Psoas muscle (tissue), 8 donors: ENCODE data around the gene TSSK6. TPM values are rescaled to one million over a fixed set of nuclear protein-coding genes. Genes with fewer than 3 reads are reported as not detected.

Experiments used
- ATAC-seq, 4 donors: fragments of 200-7000 bp; cut with Tn5 transposase; one replicate each; pipeline ENCODE4 v1.9.1; 2020; ENCODE audit warnings: moderate library complexity in 3 of 4, mild to moderate bottlenecking in 2 of 4
- DNase-seq, 2 donors: peaks; one replicate each; pipeline ENCODE4 v3.0.0-alpha.2; 2020
- H3K27ac ChIP-seq: fragments of 200-600 bp; one replicate; pipeline ENCODE4 v1.8.0; 2022
- H3K27me3 ChIP-seq, 3 donors: fragments of 200-600 bp in 1 of 3; one replicate each; pipeline versions ENCODE4 v1.6.1 to v1.8.0; 2013 to 2022; ENCODE audit warnings: low read length in 2 of 3, mild to moderate bottlenecking in 2 of 3, moderate library complexity in 1 of 3; ENCODE audit not compliant: insufficient read depth in 3 of 3
- H3K36me3 ChIP-seq, 2 donors: fragments of 200-600 bp in 1 of 2; one replicate each; pipeline versions ENCODE4 v1.6.1 to v1.8.0; 2013 to 2022; ENCODE audit warnings: low read depth in 1 of 2, mild to moderate bottlenecking in 1 of 2, moderate library complexity in 1 of 2; ENCODE audit not compliant: insufficient read depth in 1 of 2
- H3K4me1 ChIP-seq: fragments of 200-600 bp; one replicate; pipeline ENCODE4 v1.8.0; 2022
- H3K4me3 ChIP-seq: fragments of 200-600 bp; one replicate; pipeline ENCODE4 v1.8.0; 2022; ENCODE audit warnings: mild to moderate bottlenecking
- H3K9me3 ChIP-seq: fragments of 200-600 bp; one replicate; pipeline ENCODE4 v1.8.0; 2022
- CTCF ChIP-seq: fragments of 200-600 bp; IDR thresholded peaks from one replicate; pipeline ENCODE4 v1.8.0; 2022; ENCODE audit warnings: antibody characterized with exemption
- WGBS, 3 donors: extraction: QIAGEN DNeasy Blood & Tissue Kit; methylation state at CpG; one replicate each; pipeline versions ENCODE4 v1.1.6 to v1.1.7; 2013; 5-methylcytosine and 5-hydroxymethylcytosine counted together
- intact Hi-C, 2 donors: fragments of 100-400 bp; cut with DNase I; formaldehyde crosslinking; loops; one replicate each; pipeline versions ENCODE4 v1.11.0 to v1.14.2; 2022
- polyA plus RNA-seq, 3 donors: library from polyadenylated mRNA; stranded (reverse); fragments of 200-250 nt; gene quantifications; one replicate each; pipeline ENCODE4 v1.2.3, GENCODE V29; 2013
- total RNA-seq, 4 donors: library from RNA; stranded (reverse); fragmentation: NEBNext Ultra II Directional in 2 of 4; extraction: Animal tissue kit (Norgen Biotek cat#: 25700) in 2 of 4; gene quantifications; one replicate each; pipeline versions ENCODE4 v1.2.1 to v1.2.4, GENCODE V29; 2021 to 2023
- donor health status: healthy with polysubstance abuse.
- donor health status: DM: no; HTN: no; CAD: no; lungs with moderate emphysema.
- donor health status: Bipolar disorder and iron deficiency.
- donor health status: healthy.
- donor health status: DM: yes; HTN: yes; CAD: no.
- donor health status: DM: no; HTN: no; CAD: no.
- donor health status: DM: no; HTN: no; CAD: no.
- donor health status: DM: yes; HTN: yes; CAD: no.

Gene TSSK6
- total and polyA plus RNA-seq, 7 donors = 0.37 to 3.2 (median 0.99) TPM; not detected in 1

GRCh38 chr19:19530423-19530804 lies 15.1 kb upstream of the TSSK6 start:
- intact Hi-C loops = loop anchor here in 1 of 2 donors (5.0 kb wide), 2 partner anchors 117 to 432 kb away; no protein-coding TSS in a partner anchor
- WGBS, 3 donors = 55 to 56% (median 55%) methylated on average over 9 of the region's 9 CpGs
- no peak for DNase-seq
- no peaks in the 10 kb centered on the region for H3K27me3 ChIP-seq
- no peak overlapping the region for H3K27ac ChIP-seq
- no peak for TF ChIP-seq CTCF
- peaks cover 0 to 37% of the 10 kb centered on the region in 2 donors for H3K36me3 ChIP-seq
- ATAC-seq = no peak
- H3K4me1 ChIP-seq = peaks cover 4% of the 10 kb centered on the region
- H3K4me3 ChIP-seq = no peak overlapping the region
- no peaks in the 10 kb centered on the region for H3K9me3 ChIP-seq

GRCh38 chr19:19529783-19530422 lies 14.6 kb upstream of the TSSK6 start:
- no peak for TF ChIP-seq CTCF
- no peaks in the 10 kb centered on the region for H3K9me3 ChIP-seq
- 64 to 69% (median 68%) methylated on average over 11 of the region's 11 CpGs for WGBS, 3 donors
- intact Hi-C loops = loop anchor here in 1 of 2 donors (5.0 kb wide), 2 partner anchors 117 to 432 kb away; no protein-coding TSS in a partner anchor
- H3K27me3 ChIP-seq = no peaks in the 10 kb centered on the region
- H3K4me1 ChIP-seq = peaks cover 4% of the 10 kb centered on the region
- ATAC-seq (no peak), DNase-seq (no peak)
- H3K27ac ChIP-seq = no peak overlapping the region
- no peak overlapping the region for H3K4me3 ChIP-seq
- peaks cover 0 to 37% of the 10 kb centered on the region in 2 donors for H3K36me3 ChIP-seq

- DNase-seq = no peak
- no peaks in the 10 kb centered on the region for H3K9me3 ChIP-seq
- H3K27ac ChIP-seq = no peak within 1 kb of the TSS
- no peak for TF ChIP-seq CTCF
- H3K4me1 ChIP-seq = peaks cover 4% of the 10 kb centered on the region
- no peaks in the 10 kb centered on the region for H3K27me3 ChIP-seq
- no peak within 1 kb of the TSS for H3K4me3 ChIP-seq
- peaks cover 0 to 46% of the 10 kb centered on the region in 2 donors for H3K36me3 ChIP-seq
- no peak for ATAC-seq
- intact Hi-C loops = no loop called here
- 45 to 69% (median 63%) methylated on average over 39 to 50 of the region's 50 CpGs for WGBS, 3 donors
These were observed 13.6 kb upstream of the TSSK6 start, which contains the start of gene YJEFN3 for GRCh38 chr19:19528721-19529490. Gene YJEFN3, plus strand, starts transcription at chr19:19528911. Its CDS starts 22 bp downstream, at chr19:19528933.

GRCh38 chr19:19527674-19528625 lies 12.6 kb upstream of the TSSK6 start:
- H3K36me3 ChIP-seq = peaks cover 0 to 51% of the 10 kb centered on the region in 2 donors

More at GRCh38 chr19:19527674-19528625, 12.6 kb upstream of the TSSK6 start:
- Histone ChIP-seq H3K9me3 (no peaks in the 10 kb centered on the region), H3K27me3 (no peaks in the 10 kb centered on the region), H3K4me1 (peaks cover 4% of the 10 kb centered on the region), H3K4me3 (no peak overlapping the region), H3K27ac (no peak overlapping the region)
- TF ChIP-seq CTCF = no peak
- 90 to 91% (median 91%) methylated on average over 25 to 27 of the region's 27 CpGs for WGBS, 3 donors
- DNase-seq = no peak
- no peak for ATAC-seq
- intact Hi-C loops = no loop called here
